Activated naive CD8-positive, alpha-beta T cell (primary cell): Measurements from ENCODE around the gene PRDM16.

Source experiments
- H3K27ac Mint-ChIP-seq: one replicate; pipeline ENCODE4 v1.8.0; 2021; ENCODE audit warnings: mixed read lengths
- H3K27me3 Mint-ChIP-seq: one replicate; pipeline ENCODE4 v1.8.0; 2021; ENCODE audit warnings: mixed read lengths
- H3K36me3 Mint-ChIP-seq: one replicate; pipeline ENCODE4 v1.8.0; 2021; ENCODE audit warnings: mixed read lengths
- H3K4me1 Mint-ChIP-seq: one replicate; pipeline ENCODE4 v1.8.0; 2021; ENCODE audit warnings: low read depth, mixed read lengths
- H3K4me3 Mint-ChIP-seq: one replicate; pipeline ENCODE4 v1.8.0; 2021; ENCODE audit warnings: mild to moderate bottlenecking, mixed read lengths
- H3K9me3 Mint-ChIP-seq: one replicate; pipeline ENCODE4 v1.8.0; 2021; ENCODE audit warnings: low read depth, mixed read lengths

The PRDM16 gene

GRCh38 chr1:3364551-3364950, 295.5 kb downstream of the PRDM16 start:
- H3K36me3 Mint-ChIP-seq, result no peaks in the 10 kb centered on the region
- no peaks in the 10 kb centered on the region for H3K4me1 Mint-ChIP-seq
- no peaks in the 10 kb centered on the region for H3K9me3 Mint-ChIP-seq
- peaks cover 4% of the 10 kb centered on the region for H3K27me3 Mint-ChIP-seq
- H3K27ac Mint-ChIP-seq, result no peak overlapping the region
- H3K4me3 Mint-ChIP-seq, result no peak overlapping the region

DNA sequence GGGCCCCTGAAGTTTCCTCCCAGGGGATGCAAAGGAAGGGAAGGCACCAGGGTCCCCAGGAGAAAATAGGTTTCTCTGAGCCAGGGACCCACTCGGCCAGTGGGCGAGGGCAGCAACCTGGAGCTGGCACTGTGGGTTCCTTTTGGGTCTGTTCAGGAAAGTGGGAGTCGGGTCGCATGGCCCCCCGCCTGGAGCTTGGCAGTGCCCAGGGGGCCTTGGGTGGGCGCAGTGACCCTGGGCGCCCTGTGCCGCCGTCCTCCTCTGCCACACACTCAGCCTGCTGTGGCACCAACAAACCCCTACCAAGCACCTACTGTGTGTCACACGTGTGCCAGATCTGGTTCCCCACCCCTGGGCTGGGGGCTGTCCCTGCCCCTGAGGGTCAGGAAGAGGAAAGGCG, 296.0 kb downstream of the PRDM16 start:
- no peak overlapping the region for H3K4me3 Mint-ChIP-seq
- H3K36me3 Mint-ChIP-seq, result no peaks in the 10 kb centered on the region
- H3K9me3 Mint-ChIP-seq, result no peaks in the 10 kb centered on the region
- no peaks in the 10 kb centered on the region for H3K4me1 Mint-ChIP-seq
- no peak overlapping the region for H3K27ac Mint-ChIP-seq
- peaks cover 4% of the 10 kb centered on the region for H3K27me3 Mint-ChIP-seq

GRCh38 chr1:3365523-3366125, 296.6 kb downstream of the PRDM16 start:
- Mint-ChIP-seq H3K27ac (no peak overlapping the region), H3K9me3 (no peaks in the 10 kb centered on the region), H3K4me3 (no peak overlapping the region), H3K4me1 (no peaks in the 10 kb centered on the region), H3K27me3 (peaks cover 4% of the 10 kb centered on the region), H3K36me3 (no peaks in the 10 kb centered on the region)

DNA sequence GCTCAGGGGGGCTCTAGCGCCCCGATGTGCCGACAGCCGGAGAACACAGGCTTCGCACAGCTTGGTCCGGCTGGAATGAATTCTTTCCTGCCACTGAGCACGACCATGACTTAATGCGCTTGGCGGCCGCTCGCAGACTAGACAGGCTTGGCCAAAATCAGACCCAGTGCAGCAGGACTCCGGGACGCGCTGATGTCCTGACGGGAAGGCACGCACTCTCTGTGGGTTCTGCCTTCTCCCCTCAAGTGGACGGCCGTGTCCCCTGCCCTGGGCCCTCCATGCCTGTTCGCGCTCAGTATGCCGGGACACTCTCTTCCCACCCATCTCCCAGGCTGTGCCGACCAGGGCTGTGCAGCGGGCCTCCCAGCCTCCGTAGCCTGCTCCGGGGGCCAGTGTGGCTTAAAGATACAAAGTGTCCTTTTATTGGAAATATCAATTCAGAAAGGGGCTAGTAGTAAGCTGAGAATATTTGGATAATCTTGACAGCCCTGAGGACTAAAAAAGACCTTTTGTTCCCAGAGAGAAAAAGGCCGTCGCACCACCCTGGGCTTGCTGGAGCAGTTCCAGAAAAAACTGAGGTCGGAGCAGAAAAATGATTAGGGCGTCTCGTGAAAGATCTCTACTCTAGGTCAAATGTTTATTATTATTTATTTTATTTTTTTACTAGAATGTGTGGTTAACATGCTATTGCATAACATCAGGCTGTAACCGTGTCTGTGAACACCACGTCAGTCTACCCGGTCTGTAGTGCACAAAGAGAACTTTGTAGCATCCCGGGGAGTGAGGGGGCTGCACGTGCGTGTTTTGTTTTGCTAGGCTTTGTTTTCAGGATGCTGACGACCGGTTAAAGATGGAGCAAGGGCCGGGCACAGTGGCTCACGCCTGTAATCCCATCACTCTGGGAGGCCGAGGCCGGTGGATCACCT, 297.4 kb downstream of the PRDM16 start:
- Mint-ChIP-seq H3K4me1 (no peaks in the 10 kb centered on the region), H3K9me3 (no peaks in the 10 kb centered on the region), H3K27me3 (peaks cover 4% of the 10 kb centered on the region), H3K27ac (no peak overlapping the region), H3K4me3 (no peak overlapping the region), H3K36me3 (no peaks in the 10 kb centered on the region)

- no peaks in the 10 kb centered on the region for H3K36me3 Mint-ChIP-seq
These were observed 298.4 kb downstream of the PRDM16 start for GRCh38 chr1:3367376-3367775.

DNA sequence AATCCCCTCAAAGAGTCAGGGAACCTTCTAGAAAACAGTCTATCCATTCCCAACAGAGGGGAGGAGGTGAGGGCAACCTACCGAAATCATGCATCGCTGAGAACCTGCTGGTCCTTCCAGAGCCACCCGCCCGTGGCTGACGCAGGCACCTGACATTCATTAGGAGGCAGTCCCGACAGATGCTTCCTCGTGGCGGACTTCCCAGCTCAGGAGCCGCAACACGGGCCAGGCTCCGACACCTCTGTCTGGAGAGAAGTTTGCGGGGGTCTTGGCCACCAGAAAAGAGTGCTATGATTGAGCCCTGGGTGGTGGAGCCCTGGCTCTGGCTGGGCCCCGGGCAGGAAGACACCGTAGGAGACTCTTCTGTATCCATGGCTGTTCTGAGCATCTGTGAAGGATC, 299.1 kb downstream of the PRDM16 start:
- Mint-ChIP-seq H3K27me3 (no peaks in the 10 kb centered on the region), H3K4me1 (peaks cover 13% of the 10 kb centered on the region), H3K27ac (no peak overlapping the region), H3K36me3 (no peaks in the 10 kb centered on the region), H3K9me3 (no peaks in the 10 kb centered on the region), H3K4me3 (no peak overlapping the region)

More at GRCh38 chr1:3367376-3367775, 298.4 kb downstream of the PRDM16 start:
- Mint-ChIP-seq H3K4me3 (no peak overlapping the region), H3K4me1 (peaks cover 6% of the 10 kb centered on the region), H3K27me3 (no peaks in the 10 kb centered on the region), H3K27ac (no peak overlapping the region), H3K9me3 (no peaks in the 10 kb centered on the region)

- Mint-ChIP-seq H3K36me3 (no peaks in the 10 kb centered on the region), H3K9me3 (no peaks in the 10 kb centered on the region), H3K4me1 (peaks cover 17% of the 10 kb centered on the region), H3K27ac (no peak overlapping the region), H3K27me3 (no peaks in the 10 kb centered on the region), H3K4me3 (no peak overlapping the region)
These were observed 299.9 kb downstream of the PRDM16 start for GRCh38 chr1:3368711-3369445.

GRCh38 chr1:3369446-3370076, 300.6 kb downstream of the PRDM16 start:
- Mint-ChIP-seq H3K36me3 (no peaks in the 10 kb centered on the region), H3K4me1 (peaks cover 20% of the 10 kb centered on the region), H3K9me3 (no peaks in the 10 kb centered on the region), H3K27me3 (no peaks in the 10 kb centered on the region), H3K27ac (no peak overlapping the region), H3K4me3 (no peak overlapping the region)

DNA sequence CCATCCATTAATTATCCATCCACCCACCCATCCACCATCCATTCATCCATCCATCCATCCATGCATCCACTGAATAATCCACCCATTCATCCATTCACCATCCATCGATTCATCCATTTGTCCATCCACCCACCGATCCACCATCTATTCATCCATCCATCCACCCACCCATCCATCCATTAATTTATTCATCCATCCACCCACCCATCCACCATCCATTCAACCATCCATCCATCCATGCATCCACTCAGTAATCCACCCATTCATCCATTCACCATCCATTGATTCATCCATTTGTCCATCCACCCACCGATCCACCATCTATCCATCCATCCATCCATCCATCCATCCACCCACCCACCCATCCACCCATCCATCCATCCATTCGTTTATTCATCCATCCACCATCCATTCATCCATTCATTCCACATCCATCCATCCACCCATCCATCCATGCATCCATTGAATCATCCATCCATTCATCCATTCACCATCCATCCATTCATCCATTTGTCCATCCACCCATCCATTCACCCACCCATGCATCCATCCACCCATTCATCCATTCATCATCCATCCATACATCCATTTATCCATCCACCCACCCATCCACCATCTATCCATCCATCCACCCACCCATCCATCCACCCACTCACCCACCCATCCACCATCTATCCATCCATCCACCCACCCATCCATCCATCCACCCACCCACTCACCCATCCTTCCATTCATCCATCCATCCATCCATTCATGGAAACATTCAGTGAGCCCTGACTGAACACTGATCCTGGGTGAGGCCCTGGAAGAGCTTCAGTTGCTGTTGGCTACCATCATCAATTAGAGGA, 302.1 kb downstream of the PRDM16 start:
- H3K27ac Mint-ChIP-seq, result no peak overlapping the region
- H3K4me1 Mint-ChIP-seq, result peaks cover 20% of the 10 kb centered on the region

DNA sequence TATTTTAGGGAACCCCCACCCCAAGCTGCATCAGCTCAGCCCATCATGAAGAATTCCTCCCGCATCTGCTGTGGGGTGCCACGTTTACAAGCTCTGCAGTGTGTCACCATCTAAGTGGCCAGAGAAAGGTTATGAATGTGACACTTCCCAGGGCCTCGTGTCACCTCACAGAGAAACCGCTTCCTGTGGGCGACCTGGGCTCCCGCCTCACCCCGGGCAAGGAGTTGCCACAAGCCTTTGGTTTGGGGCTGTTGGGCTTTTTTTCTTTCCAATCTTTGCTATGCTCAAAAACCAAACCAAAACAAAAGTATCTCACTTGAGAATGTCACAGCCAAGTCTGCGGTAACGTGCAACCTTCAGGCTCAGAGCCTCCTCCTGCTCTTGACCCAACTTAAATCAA, 303.3 kb downstream of the PRDM16 start:
- no peaks in the 10 kb centered on the region for H3K9me3 Mint-ChIP-seq
- peaks cover 20% of the 10 kb centered on the region for H3K4me1 Mint-ChIP-seq
- H3K27me3 Mint-ChIP-seq, result no peaks in the 10 kb centered on the region
- no peak overlapping the region for H3K27ac Mint-ChIP-seq
- H3K36me3 Mint-ChIP-seq, result no peaks in the 10 kb centered on the region
- peak overlapping the region; percentile 28 for H3K4me3 Mint-ChIP-seq

More for the DNA sequence above, 302.1 kb downstream of the PRDM16 start:
- Mint-ChIP-seq H3K9me3 (no peaks in the 10 kb centered on the region), H3K36me3 (no peaks in the 10 kb centered on the region), H3K4me3 (no peak overlapping the region), H3K27me3 (no peaks in the 10 kb centered on the region)

DNA sequence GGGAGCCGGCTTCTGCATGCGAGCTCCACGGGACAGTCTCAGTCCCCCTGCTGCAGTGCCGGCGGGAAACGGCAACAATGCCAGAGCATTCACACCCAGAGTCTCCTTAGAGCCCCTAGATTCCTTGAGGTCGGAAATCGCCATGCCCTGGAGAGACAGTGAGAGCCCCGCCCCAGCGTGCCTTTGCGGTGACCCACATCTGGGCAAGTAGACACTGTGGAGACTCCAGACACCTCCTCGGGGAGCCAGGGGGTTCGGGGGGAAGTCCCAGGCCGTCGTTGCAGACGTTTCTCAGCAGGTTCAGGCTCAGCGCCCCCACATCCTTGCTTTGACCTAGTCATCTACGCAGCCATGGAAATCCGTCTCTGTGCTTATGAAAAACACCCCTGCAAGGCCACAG, 304.2 kb downstream of the PRDM16 start:
- Mint-ChIP-seq H3K9me3 (no peaks in the 10 kb centered on the region), H3K27me3 (no peaks in the 10 kb centered on the region), H3K27ac (no peak overlapping the region), H3K4me3 (no peak overlapping the region), H3K36me3 (no peaks in the 10 kb centered on the region), H3K4me1 (peaks cover 20% of the 10 kb centered on the region)

DNA sequence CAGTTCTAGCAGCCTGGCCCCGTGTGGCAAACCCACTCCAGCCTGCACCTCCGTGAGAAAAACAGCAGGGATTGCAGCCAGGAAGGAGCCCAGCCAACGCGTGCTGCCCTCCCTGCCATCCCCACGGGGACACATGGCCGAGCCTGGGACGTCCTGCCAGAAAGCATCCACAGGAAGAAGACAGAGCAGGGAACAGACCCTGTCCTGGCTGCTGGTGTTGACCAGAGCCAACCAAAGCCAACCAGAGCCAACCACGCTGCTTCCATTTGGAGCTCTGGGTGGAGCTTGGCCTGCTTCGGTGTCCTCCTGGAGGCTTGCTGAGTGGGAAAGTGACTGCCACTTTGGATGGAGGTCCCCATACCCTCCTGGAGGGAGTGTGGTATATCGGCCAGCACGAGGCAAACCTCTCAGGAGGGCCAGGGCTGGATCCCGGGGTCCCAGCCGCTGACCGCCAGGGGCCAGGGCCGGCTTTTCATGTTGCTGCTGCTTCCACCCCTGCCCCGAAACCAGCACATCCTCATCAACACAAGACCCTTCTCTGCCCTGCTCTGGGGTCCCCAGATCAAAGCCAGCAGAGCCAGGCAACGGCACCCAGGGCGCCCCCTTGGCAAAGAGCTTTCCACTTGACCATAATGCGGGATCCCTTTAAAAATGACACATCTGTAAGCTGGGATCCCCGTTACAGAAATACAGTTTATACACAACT, 304.9 kb downstream of the PRDM16 start:
- no peaks in the 10 kb centered on the region for H3K27me3 Mint-ChIP-seq
- H3K4me1 Mint-ChIP-seq, result peaks cover 20% of the 10 kb centered on the region
- H3K27ac Mint-ChIP-seq, result no peak overlapping the region
- H3K36me3 Mint-ChIP-seq, result no peaks in the 10 kb centered on the region
- no peak overlapping the region for H3K4me3 Mint-ChIP-seq
- H3K9me3 Mint-ChIP-seq, result no peaks in the 10 kb centered on the region

- no peaks in the 10 kb centered on the region for H3K9me3 Mint-ChIP-seq
- peaks cover 20% of the 10 kb centered on the region for H3K4me1 Mint-ChIP-seq
- H3K27ac Mint-ChIP-seq, result no peak overlapping the region
- H3K4me3 Mint-ChIP-seq, result no peak overlapping the region
- no peaks in the 10 kb centered on the region for H3K27me3 Mint-ChIP-seq
- H3K36me3 Mint-ChIP-seq, result no peaks in the 10 kb centered on the region
These were observed 306.2 kb downstream of the PRDM16 start for GRCh38 chr1:3375245-3375644.
